NCI-H2107 treated with DMSO at 0.1 percent for 48 hours (cell line): ENCODE results near the gene AP3S2.
"Not testable (repeated sequence)": the region's sequence is repeated elsewhere in the genome, so short reads cannot be mapped to it uniquely, and the experiment has no call there.

ENCODE experiments used
- DNase-seq: peaks from one replicate; lab custom pipeline; 2025; ENCODE audit not compliant: unreplicated experiment; lab: John Stamatoyannopoulos, UW

AP3S2 gene

GRCh38 chr15:89903858-89904130, 10.0 kb upstream of the AP3S2 start:
- no peak for DNase-seq

- no peak for DNase-seq
Observed at GRCh38 chr15:89903015-89903857, 9.4 kb upstream of the AP3S2 start.

- no peak for DNase-seq
Observed at GRCh38 chr15:89900849-89901248, 7.1 kb upstream of the AP3S2 start.

GRCh38 chr15:89899951-89900567, 6.3 kb upstream of the AP3S2 start:
- no peak for DNase-seq

- DNase-seq, result no peak
Observed at GRCh38 chr15:89899295-89899945, 5.6 kb upstream of the AP3S2 start.

GRCh38 chr15:89898614-89899294, 5.0 kb upstream of the AP3S2 start:
- DNase-seq, result peak; percentile 34

GRCh38 chr15:89898146-89898545, 4.4 kb upstream of the AP3S2 start:
- DNase-seq, result no peak

- DNase-seq, result no peak
Observed at GRCh38 chr15:89893027-89893426, 767 bp downstream of the AP3S2 start.

- DNase-seq, result no peak
Observed at GRCh38 chr15:89888214-89888804, 5.5 kb downstream of the AP3S2 start.

- DNase-seq, result no peak
Observed at GRCh38 chr15:89885611-89886010, 8.2 kb downstream of the AP3S2 start.

- DNase-seq, result not testable (repeated sequence)
Observed at GRCh38 chr15:89885179-89885578, 8.6 kb downstream of the AP3S2 start.

- no peak for DNase-seq
Observed at GRCh38 chr15:89883518-89883917, 10.3 kb downstream of the AP3S2 start.

GRCh38 chr15:89880727-89881126, 13.1 kb downstream of the AP3S2 start:
- DNase-seq, result no peak

- DNase-seq, result no peak
Observed at GRCh38 chr15:89878323-89878722, 15.5 kb downstream of the AP3S2 start.

GRCh38 chr15:89877083-89877425, 16.7 kb downstream of the AP3S2 start:
- no peak for DNase-seq

GRCh38 chr15:89876396-89877082, 17.3 kb downstream of the AP3S2 start:
- DNase-seq, result no peak

- no peak for DNase-seq
Observed at GRCh38 chr15:89875741-89876140, 18.1 kb downstream of the AP3S2 start.

- peak; percentile 31 for DNase-seq
Observed at GRCh38 chr15:89874926-89875564, 18.7 kb downstream of the AP3S2 start.

- no peak for DNase-seq
Observed at GRCh38 chr15:89870688-89871288, 23.0 kb downstream of the AP3S2 start.

GRCh38 chr15:89870006-89870405, 23.8 kb downstream of the AP3S2 start:
- no peak for DNase-seq
